ENCODE results near the gene AHCYL2.
A peak's percentile ranks its signal among the peaks of the same experiment; 100 is the strongest.

GRCh38 chr7:129298268-129298893, 73.6 kb downstream of the AHCYL2 start:
- TF ChIP-seq CTCF (IDR thresholded peaks at IDR 0.05; ENCODE audit: insufficient read depth, low read length) (peak; percentile 43), POLR2AphosphoS5 (IDR thresholded peaks at IDR 0.05; ENCODE audit: low read depth) (no peak), REST (IDR thresholded peaks at IDR 0.05; ENCODE audit: insufficient replicate concordance, low read depth) (no peak), GABPA (IDR thresholded peaks at IDR 0.05; ENCODE audit: low read depth) (no peak)
